ENCODE measurements around the gene COL26A1.
"Not testable (repeated sequence)": the region's sequence is repeated elsewhere in the genome, so short reads cannot be mapped to it uniquely, and the experiment has no call there.

- not testable (repeated sequence) for TF ChIP-seq CTCF (IDR thresholded peaks at IDR 0.05); ZFX (IDR thresholded peaks at IDR 0.05; ENCODE audit: borderline replicate concordance)
These were observed 71.5 kb downstream of the COL26A1 start for GRCh38 chr7:101434155-101434554.
